HG02588 (cell line): ENCODE data around the gene NELL2.
"Not testable (repeated sequence)": the region's sequence is repeated elsewhere in the genome, so short reads cannot be mapped to it uniquely, and the experiment has no call there.

Experiments used
- ATAC-seq: cut with Tn5 transposase; IDR thresholded peaks from one replicate; pipeline ENCODE4 v1.9.1; 2021; ENCODE audit warnings: mild to moderate bottlenecking, moderate library complexity; ENCODE audit not compliant: unreplicated experiment

Gene NELL2

GRCh38 chr12:44703182-44703910, 172.8 kb downstream of the NELL2 start:
- no peak for ATAC-seq

DNA sequence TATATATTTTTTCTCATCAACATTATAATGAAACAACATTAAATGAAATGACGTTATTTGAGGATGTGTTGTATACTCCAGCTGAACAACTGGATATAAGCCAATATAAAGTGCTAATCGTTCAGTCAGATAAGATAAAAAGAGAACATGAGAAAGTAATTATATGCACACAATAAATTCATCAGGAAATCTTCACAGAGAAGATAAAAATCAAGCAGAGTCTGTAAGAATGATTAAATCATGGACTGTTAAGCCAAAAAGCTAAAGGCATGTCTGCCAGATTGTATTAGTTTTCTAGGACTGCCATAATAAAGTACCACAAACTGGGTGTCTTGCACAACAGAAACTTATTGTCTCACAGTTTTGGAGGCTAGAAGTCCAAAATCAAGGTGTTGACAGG, 178.6 kb downstream of the NELL2 start:
- no peak for ATAC-seq

DNA sequence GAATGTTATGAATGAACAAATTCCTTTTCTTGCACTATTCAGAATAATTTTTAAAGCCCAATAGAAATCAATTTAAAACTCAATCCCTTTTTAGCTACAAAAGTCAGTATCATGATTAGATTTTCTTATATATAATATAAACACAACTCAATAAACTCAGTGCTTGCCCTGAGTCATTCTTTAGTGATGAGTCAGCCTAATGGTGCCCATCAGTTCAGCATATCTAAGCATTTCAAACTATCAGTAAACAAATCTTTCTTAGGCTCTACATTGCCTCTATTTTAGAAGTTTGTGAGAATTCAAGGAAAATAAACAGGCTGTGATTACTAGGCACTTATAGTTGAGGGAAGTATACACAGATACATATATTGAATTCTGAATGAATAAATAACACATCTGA, 179.6 kb downstream of the NELL2 start:
- ATAC-seq: no peak

DNA sequence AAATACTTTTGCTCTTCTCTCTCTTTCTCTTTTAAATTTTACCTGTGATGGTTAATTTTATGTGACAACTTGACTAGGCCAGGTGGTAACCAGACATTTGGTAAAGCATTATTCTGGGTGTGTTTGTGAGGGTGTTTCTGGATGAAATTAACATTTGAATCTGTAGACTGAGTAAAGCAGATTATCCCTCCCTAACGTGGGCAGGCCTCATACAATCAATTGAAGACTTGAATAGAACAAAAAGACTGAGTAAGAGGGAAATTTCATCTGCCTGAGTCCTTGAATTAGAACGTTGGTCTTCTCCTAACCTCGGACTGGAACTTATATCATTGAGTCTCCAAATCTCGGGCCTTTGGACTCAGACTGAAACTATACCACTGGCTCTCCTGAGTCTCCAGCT, 182.1 kb downstream of the NELL2 start:
- ATAC-seq: no peak

DNA sequence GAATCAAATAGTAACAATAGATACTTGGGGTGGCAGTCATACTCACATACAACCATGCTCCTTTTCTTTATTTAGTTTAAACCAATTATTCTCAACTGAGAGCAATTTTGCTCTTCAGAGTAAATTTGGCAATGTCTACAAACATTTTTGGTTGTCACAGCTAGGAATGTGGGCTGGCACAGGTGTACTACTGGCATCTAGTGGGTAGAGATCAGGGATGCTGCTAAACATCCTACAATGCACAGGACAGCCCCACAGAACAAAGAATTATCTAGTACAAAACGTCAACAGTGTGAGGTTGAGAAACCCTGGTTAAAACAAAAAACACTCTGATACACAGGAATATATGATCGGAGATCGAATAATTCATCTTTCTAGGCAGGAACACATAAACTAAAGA, 186.5 kb downstream of the NELL2 start:
- ATAC-seq: no peak

DNA sequence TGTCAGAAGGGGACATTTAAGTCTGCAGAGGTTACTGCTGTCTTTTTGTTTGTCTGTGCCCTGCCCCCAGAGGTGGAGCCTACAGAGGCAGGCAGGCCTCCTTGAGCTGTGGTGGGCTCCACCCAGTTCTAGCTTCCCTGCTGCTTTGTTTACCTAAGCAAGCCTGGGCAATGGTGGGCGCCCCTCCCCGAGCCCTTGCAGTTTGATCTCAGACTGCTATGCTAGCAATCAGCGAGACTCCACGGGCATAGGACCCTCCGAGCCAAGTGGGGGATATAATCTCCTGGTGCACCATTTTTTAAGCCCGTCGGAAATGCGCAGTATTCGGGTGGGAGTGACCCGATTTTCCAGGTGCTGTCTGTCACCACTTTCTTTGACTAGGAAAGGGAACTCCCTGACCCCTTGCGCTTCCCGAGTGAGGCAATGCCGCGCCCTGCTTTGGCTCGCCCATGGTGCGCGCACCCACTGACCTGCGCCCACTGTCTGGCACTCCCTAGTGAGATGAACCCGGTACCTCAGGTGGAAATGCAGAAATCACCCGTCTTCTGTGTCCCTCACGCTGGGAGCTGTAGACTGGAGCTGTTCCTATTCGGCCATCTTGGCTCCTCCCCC, 189.2 kb downstream of the NELL2 start:
- not testable (repeated sequence) for ATAC-seq

DNA sequence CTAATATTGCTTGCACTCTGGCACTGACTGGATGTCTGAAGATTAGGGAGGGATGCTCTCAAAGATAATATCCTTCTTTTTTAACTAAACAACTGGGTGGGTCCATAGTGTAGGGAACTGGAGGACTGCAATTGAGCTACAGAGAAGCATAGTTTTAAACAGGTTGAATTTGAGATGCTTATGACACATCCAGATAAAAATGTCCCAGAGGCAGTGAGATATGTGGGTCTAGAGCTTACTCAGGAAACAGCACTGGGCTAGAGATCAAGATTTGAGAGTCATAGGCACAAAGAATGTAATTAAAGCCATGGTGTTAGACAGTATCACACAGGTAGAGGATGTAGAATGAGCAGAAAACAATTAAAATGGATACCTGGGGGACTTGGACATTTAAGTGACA, 198.4 kb downstream of the NELL2 start:
- no peak for ATAC-seq

DNA sequence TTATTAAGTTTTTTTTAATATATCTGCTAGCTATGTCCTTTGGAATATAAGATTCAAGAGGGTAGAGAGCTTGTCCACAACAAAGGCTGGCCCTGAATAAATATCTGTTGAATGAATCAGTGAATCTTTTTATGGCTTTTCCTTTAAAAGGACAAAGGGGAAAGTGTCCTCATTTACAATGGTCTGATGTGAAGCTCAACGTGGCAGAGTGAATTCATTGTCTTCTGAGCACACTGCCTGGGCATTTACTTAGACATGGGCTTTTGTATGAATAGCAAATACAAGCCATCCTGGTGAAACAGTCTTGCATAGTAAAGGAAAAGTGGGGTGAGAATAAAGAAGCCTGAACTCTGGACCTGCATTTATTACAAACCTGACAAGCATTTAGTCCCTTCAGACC, 201.2 kb downstream of the NELL2 start:
- ATAC-seq: no peak

GRCh38 chr12:44673811-44674210, 202.3 kb downstream of the NELL2 start:
- no peak for ATAC-seq

- ATAC-seq: no peak
These were observed 204.1 kb downstream of the NELL2 start for GRCh38 chr12:44672042-44672441.

GRCh38 chr12:44668443-44668842, 207.7 kb downstream of the NELL2 start:
- no peak for ATAC-seq

DNA sequence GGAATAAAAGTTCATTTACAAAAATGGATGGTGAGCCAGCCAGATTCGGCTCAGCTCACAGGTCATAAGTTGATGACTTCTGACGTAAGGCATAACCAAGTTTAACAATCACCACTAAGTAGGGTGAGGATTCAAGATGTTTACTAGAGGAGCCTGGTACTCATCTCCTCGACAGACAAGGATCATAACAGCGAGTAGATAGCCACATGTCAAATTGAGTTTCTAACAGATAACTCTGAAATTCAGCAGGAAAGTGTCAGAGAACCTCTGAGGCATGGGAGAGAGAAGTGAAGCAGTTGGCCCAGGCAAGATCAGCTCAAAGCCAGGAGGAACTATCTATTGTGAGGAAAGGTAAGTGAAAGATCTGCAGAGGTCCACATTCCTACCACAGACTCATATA, 208.7 kb downstream of the NELL2 start:
- ATAC-seq: no peak

DNA sequence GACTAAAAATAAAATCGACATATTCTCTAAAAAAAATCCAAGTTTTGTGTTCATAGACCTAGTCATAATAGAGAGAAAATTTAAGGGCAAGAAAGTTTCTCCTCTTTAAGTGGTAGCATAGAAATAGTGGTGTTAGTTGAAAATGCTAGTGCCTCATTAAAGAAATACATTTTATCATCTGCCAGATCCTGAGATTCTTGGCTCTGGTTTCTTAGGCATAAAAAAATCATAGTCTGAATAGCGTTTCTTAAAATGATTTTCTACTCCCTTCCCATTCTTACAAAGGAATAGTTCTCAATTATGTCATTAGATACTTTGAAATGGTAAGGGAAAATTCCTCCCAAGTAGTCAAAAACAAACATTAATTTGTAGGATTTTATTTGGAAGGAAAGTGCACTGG, 212.8 kb downstream of the NELL2 start:
- no peak for ATAC-seq

GRCh38 chr12:44655846-44656245, 220.3 kb downstream of the NELL2 start:
- ATAC-seq: no peak

DNA sequence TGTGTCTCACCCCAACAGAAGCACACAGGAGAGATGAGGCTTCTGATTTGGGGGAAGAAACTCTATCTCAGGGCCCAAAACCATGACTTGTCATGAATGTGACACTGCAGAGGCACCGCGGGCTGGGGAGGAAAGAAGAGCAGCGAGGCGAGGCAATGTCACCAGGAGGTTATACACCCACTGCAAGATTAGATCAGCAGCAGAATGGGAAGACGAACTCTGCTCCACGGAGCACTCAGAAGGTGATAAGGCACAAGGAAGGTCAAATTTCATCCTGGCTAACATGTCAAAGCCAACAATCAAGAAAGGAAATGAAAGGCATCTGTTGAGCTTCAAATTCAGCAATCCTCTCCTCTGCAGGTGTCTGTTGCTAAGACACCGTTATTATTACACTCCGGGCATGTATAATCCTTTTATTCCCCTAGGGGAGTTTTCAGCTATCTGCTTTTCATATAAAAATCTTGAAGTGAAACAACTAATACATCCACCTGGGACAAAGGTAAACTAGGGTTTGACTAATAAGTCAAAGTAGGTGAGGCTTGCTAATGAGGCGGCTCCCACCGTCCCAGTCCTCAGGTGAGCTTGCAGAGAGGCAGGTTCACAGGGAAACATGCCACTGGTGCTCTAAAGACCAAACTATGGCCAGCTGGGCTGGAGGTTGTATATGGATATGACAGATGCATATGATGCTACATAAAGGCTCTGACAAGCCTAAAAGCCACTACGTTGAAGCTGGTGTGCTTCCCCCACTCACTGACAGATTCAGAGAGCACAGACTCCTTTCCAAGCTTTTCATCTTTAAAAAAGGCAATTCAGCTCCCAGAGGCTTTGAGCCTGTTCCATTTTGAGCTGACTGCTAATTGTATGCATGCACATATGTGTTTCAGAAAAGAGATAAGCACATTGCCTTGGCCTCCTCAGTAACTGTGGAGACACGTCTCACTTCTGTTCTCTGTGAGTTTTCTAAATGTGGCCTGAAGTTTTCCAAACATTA, 221.2 kb downstream of the NELL2 start:
- ATAC-seq: no peak

DNA sequence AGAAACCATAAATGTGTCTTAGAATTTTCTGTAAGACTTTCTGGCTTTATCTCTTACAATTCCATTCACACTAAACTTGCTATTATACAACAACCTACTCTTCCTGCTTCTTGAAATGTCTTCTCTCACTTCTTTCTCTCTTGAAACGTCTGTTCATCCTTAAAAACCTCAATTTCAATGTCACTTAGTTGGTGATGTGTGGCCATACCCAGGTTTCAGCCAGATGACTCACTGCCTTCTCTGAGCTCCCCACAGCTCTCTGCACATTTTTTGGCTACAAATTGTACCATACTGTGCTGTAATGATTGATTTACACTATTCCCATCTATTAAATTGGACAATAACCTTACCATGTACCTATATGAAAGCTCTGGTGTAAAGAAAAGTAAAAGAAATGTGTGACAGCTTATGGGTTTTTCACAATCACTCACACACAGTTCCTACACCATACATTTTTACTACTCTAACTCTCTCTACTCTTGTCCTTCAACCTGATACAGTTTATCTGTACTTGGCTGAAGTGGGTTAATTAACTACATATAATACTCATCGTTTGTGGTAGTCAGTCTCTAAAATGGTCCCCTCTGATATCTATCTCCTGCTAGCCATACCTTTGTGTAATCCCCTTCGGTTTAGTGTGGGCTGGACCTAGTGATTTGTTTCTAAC, 222.1 kb downstream of the NELL2 start:
- no peak for ATAC-seq

GRCh38 chr12:44649693-44650092, 226.4 kb downstream of the NELL2 start:
- ATAC-seq: no peak

GRCh38 chr12:44647917-44648690, 228.0 kb downstream of the NELL2 start:
- no peak for ATAC-seq

DNA sequence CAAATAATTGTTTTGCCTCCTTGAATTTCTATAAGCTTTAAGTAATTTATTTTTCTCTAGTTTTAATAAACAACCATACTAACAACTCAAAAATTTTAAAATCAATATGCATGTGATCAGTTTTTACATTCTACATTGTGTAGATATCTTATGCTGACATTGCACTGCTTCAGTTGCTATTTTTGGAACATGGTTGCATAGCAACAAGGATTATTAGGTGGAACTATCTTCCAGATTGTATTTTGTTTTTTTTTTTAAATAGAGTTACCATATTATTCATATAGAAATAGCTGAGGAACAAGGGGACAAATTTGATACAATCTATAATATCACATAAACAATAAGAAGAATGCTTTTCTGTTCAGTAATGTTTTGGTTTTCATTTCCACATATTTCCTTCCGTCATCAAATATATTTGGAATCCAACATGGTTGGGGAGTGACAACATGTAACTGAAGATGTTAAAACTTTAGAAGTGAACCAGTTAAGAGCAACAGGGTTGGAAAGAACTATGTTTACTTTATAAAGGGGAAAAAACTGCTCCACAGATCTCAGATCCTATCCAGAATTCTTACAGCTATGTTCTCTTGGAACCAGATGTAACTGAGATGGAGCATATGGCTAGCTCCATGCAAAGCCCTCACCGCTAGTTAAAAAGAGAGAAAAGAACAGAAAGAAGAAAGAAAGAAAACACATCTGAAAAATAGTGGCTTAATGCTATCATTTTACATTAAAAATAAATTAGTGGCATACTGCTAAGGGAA, 235.5 kb downstream of the NELL2 start:
- no peak for ATAC-seq

GRCh38 chr12:44637875-44638274, 238.2 kb downstream of the NELL2 start:
- no peak for ATAC-seq
